PC-3 (cell line): ENCODE data around the gene ACVRL1. TPM values are rescaled to one million over a fixed set of nuclear protein-coding genes. Genes with fewer than 3 reads are reported as not detected.

Source experiments
- ATAC-seq: fragments of 200-7000 bp; cut with Tn5 transposase; 2 replicates; pipeline ENCODE4 v1.9.1; 2020; ENCODE audit warnings: mild to moderate bottlenecking, moderate library complexity
- BruUV-seq: library from RNA; stranded (reverse); fragments of 400-500 nt; replicated peaks from 2 replicates; lab custom pipeline; 2021; lab: Mats Ljungman, UMichigan
- CTCF ChIA-PET: fragments of 300-600 bp; sonication (Branson Sonifier 250); formaldehyde crosslinking; loops from one replicate; lab custom pipeline; 2022; ENCODE audit warnings: antibody characterized with exemption; lab: Charles Lee
- POLR2A ChIA-PET: fragments of 300-600 bp; sonication (Branson Sonifier 250); formaldehyde crosslinking; loops from one replicate; lab custom pipeline; 2022; ENCODE audit warnings: antibody characterized with exemption; ENCODE audit not compliant: unreplicated experiment; lab: Charles Lee
- DNase-seq: peaks from one replicate; pipeline ENCODE4 v3.0.0-alpha.2; 2015
- H2AFZ ChIP-seq: fragments of 300-600 bp; sonication (generic); 2 replicates; pipeline ENCODE4 v1.6.0; 2016; ENCODE audit warnings: antibody characterized with exemption, low read length
- H3F3A ChIP-seq: fragments of 300-600 bp; sonication (generic); one replicate; pipeline ENCODE4 v1.6.0; 2017; ENCODE audit warnings: antibody characterized with exemption, low read length, control low read depth, mild to moderate bottlenecking; ENCODE audit not compliant: unreplicated experiment
- H3K27ac ChIP-seq: fragments of 300-600 bp; sonication (generic); 2 replicates; pipeline ENCODE4 v1.5.1; 2016; ENCODE audit warnings: mild to moderate bottlenecking, low read length
- H3K27me3 ChIP-seq: fragments of 300-600 bp; sonication (generic); 2 replicates; pipeline ENCODE4 v1.6.1; 2016; ENCODE audit warnings: low read length, mixed read lengths
- H3K36me3 ChIP-seq: fragments of 300-600 bp; sonication (generic); 2 replicates; pipeline ENCODE4 v1.6.1; 2016; ENCODE audit warnings: low read depth, mixed run types, low read length, mixed read lengths
- H3K4me1 ChIP-seq: fragments of 300-600 bp; sonication (generic); 2 replicates; pipeline ENCODE4 v1.5.1; 2016; ENCODE audit warnings: low read length; ENCODE audit not compliant: insufficient read depth
- H3K4me2 ChIP-seq: fragments of 300-600 bp; sonication (generic); 2 replicates; pipeline ENCODE4 v1.6.0; 2016; ENCODE audit warnings: low read length
- H3K4me3 ChIP-seq: fragments of 300-600 bp; sonication (generic); 2 replicates; pipeline ENCODE4 v1.5.1; 2016; ENCODE audit warnings: mild to moderate bottlenecking, low read length, mixed read lengths
- H3K79me2 ChIP-seq: fragments of 300-600 bp; sonication (generic); 2 replicates; pipeline ENCODE4 v1.6.1; 2017; ENCODE audit warnings: low read length, mixed read lengths
- H3K9ac ChIP-seq: fragments of 300-600 bp; sonication (generic); 2 replicates; pipeline ENCODE4 v1.6.0; 2016; ENCODE audit warnings: mild to moderate bottlenecking, low read length
- H3K9me2 ChIP-seq: fragments of 300-600 bp; sonication (generic); replicated peaks from 2 replicates; pipeline ENCODE4 v1.6.1; 2016; ENCODE audit warnings: mixed run types, low read length, mixed read lengths
- H3K9me3 ChIP-seq: fragments of 300-600 bp; sonication (generic); 2 replicates; pipeline ENCODE4 v1.6.1; 2016; ENCODE audit warnings: low read length, mixed read lengths
- H4K20me1 ChIP-seq: fragments of 300-600 bp; sonication (generic); 2 replicates; pipeline ENCODE4 v1.6.1; 2016; ENCODE audit warnings: low read length, mixed read lengths
- EZH2 ChIP-seq: fragments of 300-600 bp; sonication (generic); IDR thresholded peaks from one replicate; pipeline ENCODE4 v1.6.1; 2017; ENCODE audit warnings: antibody characterized with exemption, mild to moderate bottlenecking, low read length; ENCODE audit not compliant: unreplicated experiment
- EZH2phosphoT487 ChIP-seq: fragments of 300-600 bp; sonication (generic); IDR thresholded peaks from 2 replicates; pipeline ENCODE4 v1.6.1; 2018; ENCODE audit warnings: mild to moderate bottlenecking, antibody characterized with exemption, low read length, borderline replicate concordance
- intact Hi-C: fragments of 100-400 bp; cut with micrococcal nuclease; formaldehyde crosslinking; loops from 2 replicates; pipeline ENCODE4 v1.9.0; 2023
- total RNA-seq: library from RNA; depleted of rRNA; stranded (reverse); fragments of >200 nt; gene quantifications from 2 replicates; pipeline ENCODE4 v1.2.3, GENCODE V29; 2014
- TF ChIP-seq, protein P1 (sequence below): fragments of 300-600 bp; sonication (generic); conservative IDR thresholded peaks from 2 replicates; pipeline ENCODE4 v1.5.1; 2017; ENCODE audit warnings: antibody characterized with exemption, low read depth, mild to moderate bottlenecking, low read length

ACVRL1 gene
- total RNA-seq, 1 experiment from 2014 or later = not detected

DNA sequence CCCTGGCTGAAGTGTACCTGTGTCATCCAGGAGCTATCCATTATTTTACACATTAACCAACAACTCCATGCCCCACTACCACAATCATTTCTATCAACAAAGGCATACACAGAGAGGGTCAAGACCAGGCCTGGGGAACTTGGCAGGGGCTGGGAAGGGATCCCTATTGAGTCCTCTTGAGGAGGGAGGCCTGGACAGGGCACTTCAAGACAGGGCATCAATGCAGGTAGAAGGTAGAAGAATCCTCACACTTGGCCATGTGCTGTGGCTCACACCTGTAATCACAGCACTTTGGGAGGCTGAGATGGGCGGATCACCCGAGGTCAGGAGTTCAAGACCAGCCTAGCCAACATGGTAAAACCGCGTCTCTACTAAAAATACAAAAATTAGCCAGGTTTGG, 32.8 kb upstream of the ACVRL1 start:
- Histone ChIP-seq H3K9ac (no peak overlapping the region), H3K9me3 (no peaks in the 10 kb centered on the region), H3K4me3 (no peak overlapping the region), H3K36me3 (no peaks in the 10 kb centered on the region), H4K20me1 (no peaks in the 10 kb centered on the region), H3K79me2 (no peaks in the 10 kb centered on the region), H2AFZ (no peak overlapping the region), H3K27me3 (no peaks in the 10 kb centered on the region), H3F3A (no peaks in the 10 kb centered on the region), H3K4me1 (no peaks in the 10 kb centered on the region), H3K9me2 (no peaks in the 10 kb centered on the region), H3K27ac (no peak overlapping the region), H3K4me2 (no peak overlapping the region)
- CTCF ChIA-PET = interaction anchor here (0.6 to 1.1 kb wide), 5 partner anchors 11 to 60 kb away, joined by 3 to 14 read pairs (median 5); a partner anchor contains a TSS
- DNase-seq (no peak), ATAC-seq (no peak)
- no peak for TF ChIP-seq EZH2phosphoT487
- no peak for TF ChIP-seq EZH2
- TF ChIP-seq, protein P1, sequence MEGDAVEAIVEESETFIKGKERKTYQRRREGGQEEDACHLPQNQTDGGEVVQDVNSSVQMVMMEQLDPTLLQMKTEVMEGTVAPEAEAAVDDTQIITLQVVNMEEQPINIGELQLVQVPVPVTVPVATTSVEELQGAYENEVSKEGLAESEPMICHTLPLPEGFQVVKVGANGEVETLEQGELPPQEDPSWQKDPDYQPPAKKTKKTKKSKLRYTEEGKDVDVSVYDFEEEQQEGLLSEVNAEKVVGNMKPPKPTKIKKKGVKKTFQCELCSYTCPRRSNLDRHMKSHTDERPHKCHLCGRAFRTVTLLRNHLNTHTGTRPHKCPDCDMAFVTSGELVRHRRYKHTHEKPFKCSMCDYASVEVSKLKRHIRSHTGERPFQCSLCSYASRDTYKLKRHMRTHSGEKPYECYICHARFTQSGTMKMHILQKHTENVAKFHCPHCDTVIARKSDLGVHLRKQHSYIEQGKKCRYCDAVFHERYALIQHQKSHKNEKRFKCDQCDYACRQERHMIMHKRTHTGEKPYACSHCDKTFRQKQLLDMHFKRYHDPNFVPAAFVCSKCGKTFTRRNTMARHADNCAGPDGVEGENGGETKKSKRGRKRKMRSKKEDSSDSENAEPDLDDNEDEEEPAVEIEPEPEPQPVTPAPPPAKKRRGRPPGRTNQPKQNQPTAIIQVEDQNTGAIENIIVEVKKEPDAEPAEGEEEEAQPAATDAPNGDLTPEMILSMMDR = no peak
- BruUV-seq = no TSS peak
- POLR2A ChIA-PET = no interaction called here
- intact Hi-C loops = no loop called here

DNA sequence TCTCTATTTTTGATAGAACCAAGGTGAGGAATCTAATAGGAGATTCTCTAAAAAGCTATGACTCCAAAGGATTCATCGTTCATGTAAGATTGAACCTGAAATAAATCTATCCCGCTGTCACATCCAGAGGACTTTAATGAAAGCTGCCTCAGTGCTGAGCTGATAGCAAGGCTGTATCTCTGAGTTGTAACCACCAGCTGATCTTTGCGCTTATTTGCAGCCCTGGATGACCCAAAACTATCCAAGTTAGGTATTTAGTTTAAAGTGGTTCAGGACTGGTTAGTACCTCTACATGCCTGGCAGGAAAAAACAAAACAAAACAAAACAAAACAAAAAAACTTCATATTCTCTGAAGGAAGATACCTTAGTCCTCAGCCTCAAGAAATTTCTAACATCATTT, 28.2 kb upstream of the ACVRL1 start:
- BruUV-seq = no TSS peak
- CTCF ChIA-PET = no interaction called here
- intact Hi-C loops = loop anchor here (5.0 kb wide), 1 partner anchor 47 kb away; no protein-coding TSS in a partner anchor

DNA sequence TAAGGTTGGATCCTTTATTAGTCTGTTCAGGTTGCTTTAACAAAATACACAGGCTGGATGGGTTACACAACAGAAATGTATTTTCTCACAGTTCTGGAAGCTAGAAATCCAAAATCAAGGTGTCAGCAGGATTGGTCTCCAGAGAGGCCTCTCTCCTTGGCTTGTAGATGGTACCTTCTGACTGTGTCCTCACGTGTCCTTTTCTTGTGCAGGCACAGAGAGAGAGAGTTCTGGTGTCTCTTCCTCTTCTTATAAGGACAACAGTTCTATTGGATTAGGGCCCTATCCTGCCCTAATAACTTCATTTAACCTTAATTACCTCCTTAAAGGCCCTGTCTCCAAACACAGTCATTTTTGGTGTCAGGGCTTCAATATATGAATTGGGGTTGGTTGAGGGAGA, 24.0 kb upstream of the ACVRL1 start:
- ChIA-PET POLR2A (no interaction called here), CTCF (no interaction called here)
- Histone ChIP-seq H3K36me3 (no peaks in the 10 kb centered on the region), H3K9ac (no peak overlapping the region), H4K20me1 (no peaks in the 10 kb centered on the region), H3K27ac (no peak overlapping the region), H3K79me2 (no peaks in the 10 kb centered on the region), H3K27me3 (no peaks in the 10 kb centered on the region), H3F3A (no peaks in the 10 kb centered on the region), H2AFZ (no peak overlapping the region), H3K4me1 (peaks cover 7% of the 10 kb centered on the region; the same call in 1 of the 2 replicates), H3K4me3 (no peak overlapping the region), H3K4me2 (no peak overlapping the region), H3K9me2 (no peaks in the 10 kb centered on the region), H3K9me3 (0 out of 2 replicates have a peak, but pooled peaks cover 6% of the 10 kb centered on the region)
- TF ChIP-seq EZH2 (no peak), EZH2phosphoT487 (no peak)
- TF ChIP-seq, protein P1 = no peak
- no peak for ATAC-seq
- intact Hi-C loops = no loop called here
- no TSS peak for BruUV-seq
- DNase-seq = no peak

More for the DNA sequence above, 28.2 kb upstream of the ACVRL1 start:
- Histone ChIP-seq H3K9ac (no peak overlapping the region), H3K27ac (no peak overlapping the region), H3K4me3 (no peak overlapping the region), H3K4me2 (no peak overlapping the region), H3K9me3 (no peaks in the 10 kb centered on the region), H3K79me2 (no peaks in the 10 kb centered on the region), H3K9me2 (no peaks in the 10 kb centered on the region), H3K36me3 (no peaks in the 10 kb centered on the region), H4K20me1 (no peaks in the 10 kb centered on the region), H3K4me1 (no peaks in the 10 kb centered on the region), H2AFZ (no peak overlapping the region), H3F3A (no peaks in the 10 kb centered on the region), H3K27me3 (no peaks in the 10 kb centered on the region)
- TF ChIP-seq, protein P1 = no peak
- no peak for ATAC-seq
- DNase-seq = no peak
- POLR2A ChIA-PET = no interaction called here
